HUES64 (cell line): ENCODE measurements around the gene KEL.

Source experiments
- H3K27ac ChIP-seq: 2 replicates; pipeline ENCODE4 v1.7.0; 2013; ENCODE audit warnings: low read depth, low read length, inconsistent platforms
- H3K27me3 ChIP-seq: 2 replicates; pipeline ENCODE4 v1.6.1; 2013; ENCODE audit warnings: mild to moderate bottlenecking, low read length; ENCODE audit not compliant: insufficient read depth
- H3K36me3 ChIP-seq: 2 replicates; pipeline ENCODE4 v1.6.1; 2013; ENCODE audit warnings: mild to moderate bottlenecking, low read length; ENCODE audit not compliant: insufficient read depth
- H3K4me1 ChIP-seq: 2 replicates; pipeline ENCODE4 v1.6.1; 2013; ENCODE audit warnings: mild to moderate bottlenecking, low read length, moderate library complexity; ENCODE audit not compliant: insufficient read depth
- H3K4me3 ChIP-seq: 2 replicates; pipeline ENCODE4 v1.5.1; 2013; ENCODE audit warnings: mild to moderate bottlenecking, low read length, moderate library complexity
- H3K9ac ChIP-seq: 2 replicates; pipeline ENCODE4 v1.6.1; 2013; ENCODE audit warnings: mild to moderate bottlenecking, low read depth, low read length
- H3K9me3 ChIP-seq: 2 replicates; pipeline ENCODE4 v1.6.1; 2013; ENCODE audit warnings: low read depth, low read length; ENCODE audit not compliant: insufficient read depth
- whole genome bisulfite sequencing: fragments of 150-250, 120-280 bp; methylation state at CpG from one replicate; pipeline ENCODE4 v1.1.7; 2013; ENCODE audit warnings: missing lambda C conversion rate; 5-methylcytosine and 5-hydroxymethylcytosine counted together

The KEL gene

GRCh38 chr7:142927949-142928348 is 34.2 kb downstream of the KEL start:
- Histone ChIP-seq H3K4me1 (no peaks in the 10 kb centered on the region), H3K9me3 (no peaks in the 10 kb centered on the region), H3K27ac (no peak overlapping the region), H3K27me3 (0 out of 2 replicates have a peak, but pooled peaks cover 6% of the 10 kb centered on the region), H3K4me3 (no peak overlapping the region), H3K36me3 (no peaks in the 10 kb centered on the region), H3K9ac (no peak overlapping the region)
- WGBS, result 76% methylated on average over 8 of the region's 8 CpGs

- Histone ChIP-seq H3K4me1 (no peaks in the 10 kb centered on the region), H3K4me3 (no peak overlapping the region), H3K27ac (no peak overlapping the region), H3K36me3 (no peaks in the 10 kb centered on the region), H3K9ac (no peak overlapping the region), H3K27me3 (0 out of 2 replicates have a peak, but pooled peaks cover 6% of the 10 kb centered on the region), H3K9me3 (no peaks in the 10 kb centered on the region)
- WGBS, result 82% methylated on average over 6 of the region's 7 CpGs
Observed at GRCh38 chr7:142927085-142927745, 34.9 kb downstream of the KEL start.

- no peaks in the 10 kb centered on the region for H3K4me1 ChIP-seq
- H3K4me3 ChIP-seq, result no peak overlapping the region
- H3K9ac ChIP-seq, result no peak overlapping the region
- no peaks in the 10 kb centered on the region for H3K9me3 ChIP-seq
- no peak overlapping the region for H3K27ac ChIP-seq
- 0 out of 2 replicates have a peak, but pooled peaks cover 6% of the 10 kb centered on the region for H3K27me3 ChIP-seq
- no peaks in the 10 kb centered on the region for H3K36me3 ChIP-seq
- WGBS, result 78% methylated on average over 12 of the region's 12 CpGs
Observed at GRCh38 chr7:142925413-142925812, 36.8 kb downstream of the KEL start.

- Histone ChIP-seq H3K4me1 (no peaks in the 10 kb centered on the region), H3K9me3 (no peaks in the 10 kb centered on the region), H3K9ac (no peak overlapping the region), H3K27me3 (0 out of 2 replicates have a peak, but pooled peaks cover 6% of the 10 kb centered on the region), H3K4me3 (no peak overlapping the region), H3K36me3 (no peaks in the 10 kb centered on the region), H3K27ac (no peak overlapping the region)
- 50% methylated on average over 2 of the region's 2 CpGs for WGBS
Observed at GRCh38 chr7:142923391-142923790, 38.8 kb downstream of the KEL start.

GRCh38 chr7:142919656-142920055 is 42.5 kb downstream of the KEL start:
- Histone ChIP-seq H3K4me1 (no peaks in the 10 kb centered on the region), H3K9ac (no peak overlapping the region), H3K36me3 (no peaks in the 10 kb centered on the region), H3K9me3 (no peaks in the 10 kb centered on the region), H3K27me3 (no peaks in the 10 kb centered on the region), H3K27ac (no peak overlapping the region), H3K4me3 (no peak overlapping the region)
- WGBS, result 93% methylated on average over 3 of the region's 3 CpGs

- Histone ChIP-seq H3K36me3 (no peaks in the 10 kb centered on the region), H3K9me3 (no peaks in the 10 kb centered on the region), H3K4me3 (no peak overlapping the region), H3K9ac (no peak overlapping the region), H3K27ac (no peak overlapping the region), H3K4me1 (no peaks in the 10 kb centered on the region), H3K27me3 (no peaks in the 10 kb centered on the region)
- 99% methylated on average over 2 of the region's 2 CpGs for WGBS
Observed at GRCh38 chr7:142918901-142919300, 43.3 kb downstream of the KEL start.

GRCh38 chr7:142917447-142917846 is 44.7 kb downstream of the KEL start:
- H3K4me1 ChIP-seq, result no peaks in the 10 kb centered on the region
- 91% methylated on average over 3 of the region's 3 CpGs for WGBS

GRCh38 chr7:142916508-142916907 is 45.7 kb downstream of the KEL start:
- Histone ChIP-seq H3K36me3 (no peaks in the 10 kb centered on the region), H3K4me3 (no peak overlapping the region), H3K27ac (no peak overlapping the region), H3K4me1 (no peaks in the 10 kb centered on the region; the same call in 1 of the 2 replicates), H3K27me3 (no peaks in the 10 kb centered on the region), H3K9me3 (no peaks in the 10 kb centered on the region), H3K9ac (no peak overlapping the region)
- 65% methylated on average over 2 of the region's 2 CpGs for WGBS

More at GRCh38 chr7:142917447-142917846, 44.7 kb downstream of the KEL start:
- H3K9ac ChIP-seq, result no peak overlapping the region
- no peaks in the 10 kb centered on the region for H3K27me3 ChIP-seq
- no peak overlapping the region for H3K4me3 ChIP-seq
- H3K9me3 ChIP-seq, result no peaks in the 10 kb centered on the region
- no peaks in the 10 kb centered on the region for H3K36me3 ChIP-seq
- H3K27ac ChIP-seq, result no peak overlapping the region

- H3K4me1 ChIP-seq, result no peaks in the 10 kb centered on the region; the same call in 1 of the 2 replicates
- no peaks in the 10 kb centered on the region for H3K27me3 ChIP-seq
- H3K9ac ChIP-seq, result no peak overlapping the region
- 89% methylated on average over 8 of the region's 8 CpGs for WGBS
- H3K4me3 ChIP-seq, result no peak overlapping the region
- no peaks in the 10 kb centered on the region for H3K36me3 ChIP-seq
- H3K27ac ChIP-seq, result no peak overlapping the region
- no peaks in the 10 kb centered on the region for H3K9me3 ChIP-seq
Observed at GRCh38 chr7:142915315-142915714, 46.8 kb downstream of the KEL start.

GRCh38 chr7:142914121-142914520 is 48.0 kb downstream of the KEL start:
- no peak overlapping the region for H3K4me3 ChIP-seq
- H3K9ac ChIP-seq, result no peak overlapping the region
- no peaks in the 10 kb centered on the region; the same call in 1 of the 2 replicates for H3K4me1 ChIP-seq
- H3K27me3 ChIP-seq, result no peaks in the 10 kb centered on the region
- no peaks in the 10 kb centered on the region for H3K9me3 ChIP-seq
- no peaks in the 10 kb centered on the region for H3K36me3 ChIP-seq
- WGBS, result no CpG with 5 or more reads among the region's 1 CpG
- H3K27ac ChIP-seq, result no peak overlapping the region

- 88% methylated on average over 2 of the region's 2 CpGs for WGBS
Observed at GRCh38 chr7:142913566-142913965, 48.6 kb downstream of the KEL start.

More at GRCh38 chr7:142913566-142913965, 48.6 kb downstream of the KEL start:
- Histone ChIP-seq H3K9ac (no peak overlapping the region), H3K27ac (no peak overlapping the region), H3K4me3 (no peak overlapping the region), H3K27me3 (no peaks in the 10 kb centered on the region), H3K4me1 (no peaks in the 10 kb centered on the region; the same call in 1 of the 2 replicates), H3K9me3 (no peaks in the 10 kb centered on the region), H3K36me3 (no peaks in the 10 kb centered on the region)
